ENCODE data around the gene FZD7.

The FZD7 gene

DNA sequence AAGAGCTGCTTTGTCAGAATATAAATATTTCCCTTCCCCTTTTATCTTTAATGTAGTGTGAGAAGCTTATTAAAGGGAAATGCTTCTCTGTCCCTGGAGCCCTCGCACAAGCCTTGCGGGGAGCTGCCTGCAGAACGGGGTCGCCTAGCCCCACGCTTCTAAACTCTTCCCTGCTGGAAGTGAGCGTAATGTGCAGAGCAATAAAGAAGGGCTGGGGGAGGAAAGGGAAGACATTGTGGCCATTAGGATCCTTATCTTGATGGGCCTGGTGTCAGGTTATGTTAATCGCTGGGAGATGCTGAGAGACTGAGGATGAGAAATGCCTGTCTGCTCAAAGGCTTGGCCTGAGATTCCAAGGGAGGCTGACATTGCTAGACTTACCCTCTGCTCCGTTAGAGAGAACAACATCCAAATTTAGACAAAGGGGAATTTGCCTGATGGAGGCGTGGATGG, 18.9 kb upstream of the FZD7 start:
- no peak for DNase-seq

DNA sequence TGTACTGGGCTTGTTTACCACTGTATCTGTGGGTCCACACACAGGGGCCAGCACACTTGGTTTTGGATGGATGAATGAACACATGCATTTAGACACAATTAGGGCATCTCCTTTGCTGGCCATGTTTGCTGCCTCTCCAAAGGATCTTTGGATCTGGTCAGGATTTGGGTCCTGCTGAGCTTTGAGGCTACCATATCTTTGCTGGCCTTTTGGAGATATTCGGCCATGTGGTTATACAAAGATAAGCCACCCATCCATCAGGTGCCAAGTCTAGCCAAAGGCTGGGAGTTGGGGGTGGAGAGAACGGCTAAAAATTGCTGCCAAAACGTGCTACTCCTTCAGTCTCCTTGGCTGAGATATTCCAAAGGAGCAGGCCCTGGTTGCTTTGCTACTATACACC, 18.2 kb upstream of the FZD7 start:
- no peak for DNase-seq

DNA sequence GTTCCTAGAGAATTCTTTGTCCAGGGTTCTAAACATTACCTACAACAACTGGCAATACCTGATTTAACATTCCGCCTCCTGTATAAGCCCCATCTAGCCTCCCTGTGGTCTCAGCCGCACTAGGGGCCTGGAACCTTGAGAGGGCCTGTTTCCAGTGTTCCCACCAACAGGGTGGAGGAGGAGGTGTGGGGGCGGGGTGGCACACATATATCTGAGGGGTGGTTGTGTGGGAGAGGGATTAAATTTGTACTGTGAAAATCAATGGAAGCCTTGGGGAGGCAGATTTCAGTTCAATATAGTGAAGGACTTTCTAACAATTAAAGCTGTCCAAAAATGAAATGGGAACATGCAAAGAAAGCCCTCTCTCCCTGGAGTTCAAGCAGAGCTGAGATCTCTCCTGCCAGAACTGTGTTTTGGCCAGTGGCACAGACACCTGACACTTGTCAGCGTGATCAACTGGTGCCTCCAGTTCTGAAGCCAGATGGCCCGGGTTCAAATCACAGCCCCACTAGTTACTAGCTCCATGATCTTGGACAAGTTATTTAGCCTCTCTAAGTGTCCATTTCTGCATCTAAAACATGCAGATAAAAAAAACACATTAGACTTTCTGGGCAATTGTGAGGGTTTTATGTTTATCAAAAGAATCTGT, 17.0 kb upstream of the FZD7 start:
- DNase-seq = no peak

- no peak for DNase-seq
Measured at GRCh38 chr2:202017940-202018339, 15.7 kb upstream of the FZD7 start.

DNA sequence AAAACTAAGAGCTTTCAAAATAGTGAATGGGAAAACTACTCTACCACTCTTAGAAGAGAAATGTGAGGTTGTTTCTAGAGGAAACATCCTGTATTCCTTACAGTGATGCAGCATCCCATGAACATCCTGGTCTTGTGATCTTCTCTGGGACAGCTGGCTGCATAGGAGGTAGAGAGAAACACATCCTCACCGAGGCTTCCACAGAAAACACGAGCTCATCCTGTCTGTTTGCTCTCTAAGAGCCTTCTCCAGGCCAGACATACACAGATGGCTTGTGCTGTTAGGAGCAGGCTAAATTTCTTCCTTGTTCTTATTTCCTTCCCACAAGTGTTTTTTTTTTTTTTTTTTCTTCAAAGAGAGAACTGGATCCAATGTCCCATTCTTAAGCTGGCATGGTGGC, 14.7 kb upstream of the FZD7 start:
- no peak for DNase-seq

- no peak for DNase-seq
Measured at GRCh38 chr2:202019689-202020450, 13.8 kb upstream of the FZD7 start.

DNA sequence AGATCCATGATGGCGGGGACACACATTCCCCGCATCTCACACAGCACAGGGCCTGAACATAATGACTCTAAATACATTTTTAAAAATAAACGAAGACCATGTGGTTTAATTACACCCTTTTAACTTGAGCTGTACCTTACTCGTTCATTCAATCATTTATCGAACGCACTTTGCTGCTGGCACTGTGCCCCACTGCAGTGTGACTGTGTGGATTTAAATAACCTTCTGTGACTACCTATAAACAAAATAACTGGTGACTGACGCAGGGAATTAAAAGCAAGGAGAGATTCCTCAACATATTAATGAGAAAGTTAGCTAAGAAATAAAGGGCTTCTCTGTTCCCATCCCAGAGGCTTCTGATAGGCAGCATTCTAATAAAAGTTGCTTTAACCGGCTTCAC, 10.9 kb upstream of the FZD7 start:
- DNase-seq = no peak

- DNase-seq = no peak
Measured at GRCh38 chr2:202023198-202023903, 10.3 kb upstream of the FZD7 start.

- no peak for DNase-seq
Measured at GRCh38 chr2:202023904-202024266, 9.8 kb upstream of the FZD7 start.

- no peak for DNase-seq
Measured at GRCh38 chr2:202024871-202025270, 8.8 kb upstream of the FZD7 start.

DNA sequence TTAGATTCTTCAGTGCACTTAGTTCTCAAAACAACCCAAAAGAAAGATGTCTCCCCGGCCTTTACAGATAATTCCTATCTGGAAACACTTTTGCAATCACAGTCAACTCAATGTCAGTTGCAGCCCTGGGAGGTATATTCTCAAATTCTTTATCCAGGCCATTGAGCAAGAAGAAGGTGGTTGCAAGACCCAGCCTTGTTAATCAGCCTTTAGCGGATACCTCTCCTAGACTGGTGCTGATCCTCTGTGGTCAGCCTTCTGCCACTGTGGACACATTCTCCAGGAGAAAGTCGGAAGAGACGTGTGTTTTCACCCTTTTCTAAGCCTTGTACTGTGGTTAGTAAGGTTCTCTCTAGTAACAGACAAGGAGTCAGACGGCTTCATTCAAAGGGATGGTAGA, 7.8 kb upstream of the FZD7 start:
- no peak for DNase-seq

GRCh38 chr2:202026507-202026906, 7.1 kb upstream of the FZD7 start:
- no peak for DNase-seq

DNA sequence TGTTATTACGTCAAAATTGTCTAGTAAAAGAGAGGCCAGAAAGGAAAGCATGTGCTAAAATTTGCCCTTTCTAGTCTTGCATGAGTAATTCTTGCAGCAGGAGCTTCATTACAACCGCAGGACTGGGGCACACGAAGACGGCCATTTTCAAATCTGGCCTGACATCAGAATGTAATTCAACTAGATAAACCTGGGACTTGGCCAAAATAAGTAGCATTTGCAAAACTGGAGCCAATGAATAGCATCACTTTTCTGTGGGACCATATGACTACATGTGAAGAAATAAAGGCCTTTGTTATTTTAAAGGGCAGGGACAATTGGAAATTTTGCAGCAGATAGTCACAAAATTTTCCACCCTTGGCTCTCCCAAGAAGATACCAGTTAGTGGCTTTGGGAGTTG, 3.0 kb upstream of the FZD7 start:
- DNase-seq = no peak

GRCh38 chr2:202031246-202031951, 2.3 kb upstream of the FZD7 start:
- DNase-seq = no peak

DNA sequence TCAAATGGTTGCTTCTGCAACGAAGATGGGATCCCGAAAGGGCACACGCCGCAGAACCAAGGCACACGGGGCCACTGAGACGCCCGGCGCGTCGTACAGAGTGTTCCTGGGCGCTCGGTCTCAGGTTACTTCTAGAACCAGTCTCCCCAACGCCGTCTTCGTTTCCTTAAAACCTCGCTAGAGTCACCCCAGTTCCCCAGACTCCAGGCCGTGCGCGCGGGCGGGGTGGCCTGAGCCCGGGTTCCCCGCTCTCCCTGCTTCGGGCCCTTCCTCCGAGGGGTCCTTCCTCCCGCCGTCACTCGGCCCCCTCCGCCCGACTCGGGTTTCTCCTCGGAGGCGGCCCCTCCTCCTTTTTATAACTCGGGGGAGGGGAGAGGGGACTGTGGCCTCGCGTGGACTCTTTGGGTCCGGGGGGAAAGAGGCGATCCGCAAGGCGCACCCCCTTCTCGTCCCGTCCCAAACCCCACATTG, 774 bp upstream of the FZD7 start:
- DNase-seq = no peak

DNA sequence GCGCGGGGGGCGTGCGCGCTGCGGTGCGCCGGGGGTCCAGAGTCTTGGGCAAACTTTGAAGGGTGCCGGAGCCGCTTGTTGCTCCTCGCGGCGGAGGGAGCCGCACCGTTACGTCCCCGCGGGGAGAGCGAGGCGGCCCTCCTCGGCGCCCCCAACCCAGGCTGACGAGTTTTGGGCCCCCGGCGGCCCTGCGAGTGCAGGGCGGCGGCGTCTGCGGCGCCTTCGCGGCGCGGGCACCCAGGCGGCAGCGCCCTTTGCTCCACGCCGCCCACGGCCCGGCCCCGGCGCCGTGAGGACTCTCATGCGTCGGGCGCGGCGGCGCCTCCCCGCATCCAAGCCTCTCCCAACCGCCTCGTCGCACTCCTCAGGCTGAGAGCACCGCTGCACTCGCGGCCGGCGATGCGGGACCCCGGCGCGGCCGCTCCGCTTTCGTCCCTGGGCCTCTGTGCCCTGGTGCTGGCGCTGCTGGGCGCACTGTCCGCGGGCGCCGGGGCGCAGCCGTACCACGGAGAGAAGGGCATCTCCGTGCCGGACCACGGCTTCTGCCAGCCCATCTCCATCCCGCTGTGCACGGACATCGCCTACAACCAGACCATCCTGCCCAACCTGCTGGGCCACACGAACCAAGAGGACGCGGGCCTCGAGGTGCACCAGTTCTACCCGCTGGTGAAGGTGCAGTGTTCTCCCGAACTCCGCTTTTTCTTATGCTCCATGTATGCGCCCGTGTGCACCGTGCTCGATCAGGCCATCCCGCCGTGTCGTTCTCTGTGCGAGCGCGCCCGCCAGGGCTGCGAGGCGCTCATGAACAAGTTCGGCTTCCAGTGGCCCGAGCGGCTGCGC, 814 bp downstream of the FZD7 start:
- no peak for DNase-seq

- DNase-seq = no peak
Measured at GRCh38 chr2:202035089-202035940, 1.7 kb downstream of the FZD7 start.

DNA sequence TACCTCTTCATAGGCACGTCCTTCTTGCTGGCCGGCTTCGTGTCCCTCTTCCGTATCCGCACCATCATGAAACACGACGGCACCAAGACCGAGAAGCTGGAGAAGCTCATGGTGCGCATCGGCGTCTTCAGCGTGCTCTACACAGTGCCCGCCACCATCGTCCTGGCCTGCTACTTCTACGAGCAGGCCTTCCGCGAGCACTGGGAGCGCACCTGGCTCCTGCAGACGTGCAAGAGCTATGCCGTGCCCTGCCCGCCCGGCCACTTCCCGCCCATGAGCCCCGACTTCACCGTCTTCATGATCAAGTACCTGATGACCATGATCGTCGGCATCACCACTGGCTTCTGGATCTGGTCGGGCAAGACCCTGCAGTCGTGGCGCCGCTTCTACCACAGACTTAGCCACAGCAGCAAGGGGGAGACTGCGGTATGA, 2.3 kb downstream of the FZD7 start:
- no peak for DNase-seq

- no peak for DNase-seq
Measured at GRCh38 chr2:202036601-202037037, 3.0 kb downstream of the FZD7 start.

DNA sequence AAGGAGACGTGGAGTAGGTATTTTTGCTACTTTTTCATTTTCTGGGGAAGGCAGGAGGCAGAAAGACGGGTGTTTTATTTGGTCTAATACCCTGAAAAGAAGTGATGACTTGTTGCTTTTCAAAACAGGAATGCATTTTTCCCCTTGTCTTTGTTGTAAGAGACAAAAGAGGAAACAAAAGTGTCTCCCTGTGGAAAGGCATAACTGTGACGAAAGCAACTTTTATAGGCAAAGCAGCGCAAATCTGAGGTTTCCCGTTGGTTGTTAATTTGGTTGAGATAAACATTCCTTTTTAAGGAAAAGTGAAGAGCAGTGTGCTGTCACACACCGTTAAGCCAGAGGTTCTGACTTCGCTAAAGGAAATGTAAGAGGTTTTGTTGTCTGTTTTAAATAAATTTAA, 3.4 kb downstream of the FZD7 start:
- DNase-seq = no peak
